ENCODE results near the gene KCNJ5.
A peak's percentile ranks its signal among the peaks of the same experiment; 100 is the strongest.

KCNJ5 gene

DNA sequence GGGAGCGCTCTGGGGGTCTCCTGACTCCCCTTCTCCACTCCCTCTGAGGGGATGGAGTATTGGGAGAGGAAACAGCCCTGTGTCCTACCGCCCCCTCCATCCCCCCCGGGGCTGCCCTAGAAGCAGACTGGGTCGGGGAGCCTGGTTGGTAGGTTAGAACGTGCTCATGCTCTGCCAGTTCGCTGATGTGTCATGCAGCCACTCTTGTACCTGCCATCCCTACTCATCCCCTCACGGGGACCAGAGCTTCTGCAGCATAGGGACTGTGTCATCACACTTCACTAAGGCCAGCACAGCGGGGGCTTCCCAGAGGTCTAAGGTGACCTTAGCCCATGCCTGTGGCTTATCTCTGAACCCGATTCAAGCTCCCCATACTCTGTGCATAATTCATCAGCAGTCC, 28.8 kb upstream of the KCNJ5 start:
- Mint-ChIP-seq H3K4me1 (peaks cover 4% of the 10 kb centered on the region), H3K27me3 (peaks cover 2% of the 10 kb centered on the region), H3K36me3 (ENCODE audit: low read depth) (no peaks in the 10 kb centered on the region), H3K4me3 (no peak overlapping the region), H3K27ac (no peak overlapping the region), H3K9me3 (no peaks in the 10 kb centered on the region)
- DNase-seq (no peak), ATAC-seq (no peak)

DNA sequence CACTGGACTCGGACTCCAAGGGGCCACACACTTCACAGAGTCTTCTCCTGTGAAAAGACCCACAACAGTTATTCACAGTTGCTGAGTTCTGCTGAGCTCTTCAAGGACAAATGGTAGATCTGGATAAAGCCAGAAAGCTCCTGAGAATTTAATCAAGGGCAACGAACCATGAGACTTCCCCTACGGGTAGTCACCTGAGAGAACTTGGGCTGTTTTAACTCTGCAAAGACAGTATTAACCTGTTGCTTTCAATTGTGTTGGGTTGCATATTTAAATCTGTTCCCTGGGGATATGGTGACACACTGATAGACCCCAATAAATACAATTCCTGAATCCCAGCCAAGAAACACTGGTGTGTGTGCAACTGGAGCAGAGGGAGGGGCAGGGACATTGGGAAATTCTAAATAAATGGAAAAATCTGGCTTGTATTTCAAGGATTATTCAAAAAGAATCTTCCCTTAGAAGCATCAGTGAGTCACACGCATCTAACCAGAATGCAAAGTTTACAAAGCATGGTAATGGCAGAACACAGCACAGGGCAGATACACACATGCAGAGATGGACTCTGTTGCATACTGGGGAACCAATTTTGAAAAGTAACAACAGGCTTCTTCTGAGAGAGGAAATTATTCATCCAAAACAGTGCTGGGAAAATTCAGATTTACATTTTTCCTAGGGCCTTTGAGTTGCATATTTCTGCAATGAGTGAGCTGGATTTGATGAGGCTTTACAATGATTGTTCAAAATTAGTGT, 28.1 kb upstream of the KCNJ5 start:
- H3K27ac Mint-ChIP-seq: no peak overlapping the region
- H3K9me3 Mint-ChIP-seq: no peaks in the 10 kb centered on the region
- no peak for DNase-seq
- H3K36me3 Mint-ChIP-seq (ENCODE audit: low read depth): no peaks in the 10 kb centered on the region
- peaks cover 2% of the 10 kb centered on the region for H3K27me3 Mint-ChIP-seq
- ATAC-seq: no peak
- no peak overlapping the region for H3K4me3 Mint-ChIP-seq
- H3K4me1 Mint-ChIP-seq: peaks cover 4% of the 10 kb centered on the region

DNA sequence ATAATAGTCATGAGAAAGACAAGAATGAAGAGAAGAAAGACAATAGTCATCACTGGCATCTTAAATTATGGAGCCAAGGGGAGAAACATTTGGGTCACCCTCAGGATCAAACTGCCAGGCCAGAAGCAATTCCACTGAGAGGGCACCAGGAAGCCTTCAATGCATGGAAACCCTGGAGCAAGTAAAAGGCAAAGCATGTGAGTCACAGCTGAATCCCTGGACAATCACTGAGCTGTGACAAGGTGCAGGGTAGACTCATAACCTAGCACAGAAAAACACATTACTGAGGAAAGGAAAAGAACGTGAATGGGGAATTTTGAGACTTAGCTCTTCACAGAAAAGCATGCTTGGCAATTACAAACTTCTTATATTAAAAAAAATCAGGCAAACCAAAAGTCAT, 25.7 kb upstream of the KCNJ5 start:
- Mint-ChIP-seq H3K36me3 (ENCODE audit: low read depth) (no peaks in the 10 kb centered on the region), H3K4me3 (no peak overlapping the region), H3K27me3 (no peaks in the 10 kb centered on the region), H3K27ac (no peak overlapping the region), H3K4me1 (no peaks in the 10 kb centered on the region), H3K9me3 (no peaks in the 10 kb centered on the region)
- no peak for DNase-seq
- no peak for ATAC-seq

DNA sequence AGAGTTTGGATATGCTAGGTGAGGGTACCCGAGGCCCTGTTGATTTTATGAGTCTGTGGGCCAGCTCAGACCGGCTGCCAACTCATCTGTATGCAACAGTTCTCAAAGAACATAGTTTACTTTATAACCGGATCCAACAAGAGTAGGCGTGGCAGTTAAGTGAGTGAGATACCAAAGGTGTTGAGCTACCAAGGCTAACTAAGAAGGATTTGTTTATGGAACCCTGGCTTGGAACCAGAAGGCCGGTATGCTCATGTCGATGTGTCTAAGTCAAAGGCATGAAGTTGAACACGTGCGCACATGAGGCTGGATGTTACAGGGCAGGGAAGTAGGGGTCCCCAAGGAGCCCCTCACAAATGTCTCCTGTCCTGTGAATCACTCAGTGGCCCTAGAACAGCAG, 23.9 kb upstream of the KCNJ5 start, which contains the start of gene KCNJ1:
Gene KCNJ1, minus strand, starts transcription at position 20 of the 400 bp plus-strand sequence. CDS start 27,053 bp downstream, outside the sequence.
- Mint-ChIP-seq H3K27ac (no peak within 1 kb of the TSS), H3K36me3 (ENCODE audit: low read depth) (no peaks in the 10 kb centered on the region), H3K27me3 (no peaks in the 10 kb centered on the region), H3K9me3 (no peaks in the 10 kb centered on the region), H3K4me1 (no peaks in the 10 kb centered on the region), H3K4me3 (no peak within 1 kb of the TSS)
- no peak for DNase-seq
- peak; percentile 18 for ATAC-seq

DNA sequence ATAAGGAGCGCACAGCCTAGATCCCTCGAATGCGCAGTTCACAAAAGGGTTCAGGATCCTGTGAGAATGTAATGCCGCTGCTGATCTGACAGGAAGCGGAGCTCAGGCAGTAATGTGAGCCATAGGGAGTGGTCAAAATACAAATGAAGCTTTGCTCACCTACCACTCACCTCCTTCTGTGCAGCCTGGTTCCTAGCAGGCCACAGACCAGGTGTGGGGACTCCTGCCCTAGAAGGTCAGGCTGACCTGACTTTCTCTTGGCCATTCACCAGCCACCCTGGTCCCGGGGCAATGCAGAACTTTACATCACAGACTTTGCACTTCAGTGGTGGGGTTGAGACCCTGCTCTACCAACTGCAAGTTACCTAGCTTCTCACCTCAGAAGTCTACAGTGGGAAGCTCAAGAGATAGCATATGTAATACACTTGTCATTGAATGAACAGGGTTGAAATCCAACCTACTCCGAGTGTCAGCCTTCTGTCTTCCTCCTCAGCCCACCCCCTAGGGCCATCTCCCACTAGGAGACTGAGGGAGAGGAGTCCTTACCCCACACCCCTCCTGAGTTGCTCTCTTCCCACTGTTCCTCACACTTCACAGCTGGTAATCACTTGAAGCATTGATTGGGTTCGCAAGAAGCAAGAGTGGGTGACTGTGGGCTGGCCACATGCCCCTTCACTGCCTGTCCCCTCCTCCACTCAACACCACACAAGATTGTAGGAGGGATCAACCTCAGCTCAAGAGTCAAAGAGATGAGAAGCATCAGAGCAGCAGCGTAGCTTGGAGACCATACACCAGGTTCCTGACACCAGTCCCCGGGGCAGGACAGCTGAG, 22.1 kb upstream of the KCNJ5 start:
- no peaks in the 10 kb centered on the region for H3K9me3 Mint-ChIP-seq
- ATAC-seq: peak; percentile 41
- H3K4me1 Mint-ChIP-seq: no peaks in the 10 kb centered on the region
- H3K27ac Mint-ChIP-seq: no peak overlapping the region
- H3K27me3 Mint-ChIP-seq: no peaks in the 10 kb centered on the region
- no peaks in the 10 kb centered on the region for H3K36me3 Mint-ChIP-seq (ENCODE audit: low read depth)
- DNase-seq: no peak
- no peak overlapping the region for H3K4me3 Mint-ChIP-seq

DNA sequence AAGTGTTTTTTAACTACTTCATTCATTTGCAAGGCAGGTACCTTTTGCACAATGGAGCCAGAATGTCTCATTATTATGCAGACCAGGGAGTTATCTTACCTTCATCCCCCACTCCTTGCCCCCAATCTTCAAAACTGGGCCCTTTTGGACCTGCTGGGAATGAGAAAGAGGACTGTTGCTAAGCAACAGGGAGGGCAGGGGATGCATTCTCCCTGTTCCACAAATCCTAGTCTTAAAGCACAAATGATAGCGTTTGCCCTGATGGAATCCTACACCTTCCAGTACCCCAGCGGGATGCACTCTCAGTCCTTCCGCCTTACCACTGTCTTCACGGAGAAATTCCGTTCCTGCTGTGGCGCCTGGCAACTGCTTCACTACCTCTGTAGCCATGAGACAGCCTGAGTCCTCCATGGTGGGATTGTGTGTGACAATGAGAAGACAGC, 20.0 kb upstream of the KCNJ5 start:
- H3K27me3 Mint-ChIP-seq: no peaks in the 10 kb centered on the region
- ATAC-seq (no peak), DNase-seq (no peak)
- no peaks in the 10 kb centered on the region for H3K36me3 Mint-ChIP-seq (ENCODE audit: low read depth)
- no peaks in the 10 kb centered on the region for H3K9me3 Mint-ChIP-seq
- no peak overlapping the region for H3K4me3 Mint-ChIP-seq
- no peaks in the 10 kb centered on the region for H3K4me1 Mint-ChIP-seq
- no peak overlapping the region for H3K27ac Mint-ChIP-seq

DNA sequence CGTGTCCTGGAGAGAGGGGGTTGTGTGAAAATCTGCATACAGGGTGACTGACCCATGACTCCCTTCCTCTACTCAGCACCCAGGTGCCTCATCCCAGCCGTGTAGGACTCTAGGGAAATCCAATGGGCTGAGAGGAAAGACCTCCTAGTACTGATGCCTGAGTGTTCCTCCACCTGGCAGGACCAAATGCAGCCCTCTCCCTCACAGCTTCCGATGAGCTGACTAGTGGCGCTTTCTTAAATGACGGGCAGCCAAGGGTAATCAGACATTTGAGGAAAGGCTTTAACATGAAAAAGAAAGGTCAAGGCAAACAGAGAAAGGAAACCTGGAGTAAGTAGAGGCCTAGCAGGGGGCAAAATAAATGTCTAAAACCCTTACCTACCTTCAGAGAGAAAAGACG, 19.1 kb upstream of the KCNJ5 start:
- ATAC-seq (no peak), DNase-seq (no peak)
- Mint-ChIP-seq H3K9me3 (no peaks in the 10 kb centered on the region), H3K4me1 (no peaks in the 10 kb centered on the region), H3K27ac (no peak overlapping the region), H3K4me3 (no peak overlapping the region), H3K36me3 (ENCODE audit: low read depth) (no peaks in the 10 kb centered on the region), H3K27me3 (no peaks in the 10 kb centered on the region)

DNA sequence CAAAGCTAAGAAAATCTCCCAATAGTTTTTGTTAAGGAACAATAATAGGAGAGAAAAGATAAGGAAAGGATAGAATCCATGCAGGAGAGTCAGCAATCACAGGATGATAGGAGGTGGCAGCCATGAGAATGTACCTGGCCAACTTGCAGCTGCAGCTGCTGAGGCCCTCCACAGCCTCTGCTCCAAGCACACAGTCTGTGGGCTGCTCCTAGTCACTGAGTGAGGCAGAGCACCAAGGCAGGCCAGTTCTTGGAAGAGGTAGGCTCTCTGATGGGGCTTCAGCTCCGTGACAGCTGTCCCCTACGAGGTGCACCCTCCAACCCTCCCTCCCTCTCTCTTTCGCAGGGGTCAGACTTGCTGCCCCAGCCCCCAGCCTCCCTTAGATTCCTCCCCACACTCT, 18.6 kb upstream of the KCNJ5 start:
- no peak overlapping the region for H3K27ac Mint-ChIP-seq
- ATAC-seq (no peak), DNase-seq (no peak)
- H3K36me3 Mint-ChIP-seq (ENCODE audit: low read depth): no peaks in the 10 kb centered on the region
- no peaks in the 10 kb centered on the region for H3K27me3 Mint-ChIP-seq
- no peaks in the 10 kb centered on the region for H3K4me1 Mint-ChIP-seq
- no peak overlapping the region for H3K4me3 Mint-ChIP-seq
- H3K9me3 Mint-ChIP-seq: no peaks in the 10 kb centered on the region

DNA sequence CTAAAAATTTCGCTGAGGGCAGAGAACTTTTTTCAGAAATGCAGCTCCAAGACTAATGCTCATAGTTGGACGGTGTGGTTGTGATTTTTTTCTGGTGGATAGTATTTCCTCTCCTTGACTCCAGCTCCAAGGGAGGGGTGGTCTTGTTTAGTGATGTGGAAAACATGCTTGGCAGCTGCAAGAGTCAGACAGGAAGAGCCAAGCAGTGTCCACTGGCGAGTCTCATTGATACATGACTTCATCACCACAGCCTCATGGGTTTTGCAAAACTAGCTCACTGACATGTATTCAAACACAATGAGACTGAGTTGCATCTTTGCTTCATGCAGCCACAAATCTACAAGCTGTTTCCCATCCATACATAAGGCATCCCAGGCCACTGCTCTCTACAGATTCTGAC, 16.7 kb upstream of the KCNJ5 start:
- H3K9me3 Mint-ChIP-seq: no peaks in the 10 kb centered on the region
- H3K36me3 Mint-ChIP-seq (ENCODE audit: low read depth): no peaks in the 10 kb centered on the region
- H3K4me3 Mint-ChIP-seq: no peak overlapping the region
- H3K4me1 Mint-ChIP-seq: no peaks in the 10 kb centered on the region
- H3K27ac Mint-ChIP-seq: no peak overlapping the region
- no peak for ATAC-seq
- DNase-seq: no peak
- H3K27me3 Mint-ChIP-seq: no peaks in the 10 kb centered on the region

DNA sequence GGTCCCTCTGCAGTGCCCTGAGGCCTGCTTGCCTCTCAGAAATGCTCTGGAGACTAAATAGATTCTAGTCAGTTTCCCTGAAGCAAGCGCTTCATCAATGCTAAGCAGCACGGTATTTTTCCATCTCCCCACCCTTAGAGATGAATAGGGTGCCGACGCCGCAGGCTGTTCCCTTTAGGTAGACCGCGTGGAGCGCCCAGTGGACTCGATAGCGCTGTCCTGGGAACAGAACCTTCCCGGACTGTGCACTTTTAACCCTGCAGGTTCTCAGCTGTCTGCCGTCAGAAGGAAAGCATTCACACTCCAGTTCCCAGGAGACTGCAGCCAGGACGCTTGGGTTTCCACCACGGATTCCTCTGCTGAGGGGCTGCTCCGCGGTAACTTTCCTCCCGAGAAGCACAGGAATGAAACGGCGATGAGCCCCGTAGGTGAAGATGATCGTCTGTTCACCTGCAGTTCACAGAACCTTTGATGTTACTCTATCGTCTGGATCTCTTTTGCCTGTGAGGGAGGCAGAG, 15.0 kb upstream of the KCNJ5 start:
- H3K27ac Mint-ChIP-seq: no peak overlapping the region
- H3K9me3 Mint-ChIP-seq: no peaks in the 10 kb centered on the region
- H3K36me3 Mint-ChIP-seq (ENCODE audit: low read depth): no peaks in the 10 kb centered on the region
- H3K4me1 Mint-ChIP-seq: no peaks in the 10 kb centered on the region
- no peak for DNase-seq
- ATAC-seq: no peak
- H3K4me3 Mint-ChIP-seq: no peak overlapping the region
- no peaks in the 10 kb centered on the region for H3K27me3 Mint-ChIP-seq

DNA sequence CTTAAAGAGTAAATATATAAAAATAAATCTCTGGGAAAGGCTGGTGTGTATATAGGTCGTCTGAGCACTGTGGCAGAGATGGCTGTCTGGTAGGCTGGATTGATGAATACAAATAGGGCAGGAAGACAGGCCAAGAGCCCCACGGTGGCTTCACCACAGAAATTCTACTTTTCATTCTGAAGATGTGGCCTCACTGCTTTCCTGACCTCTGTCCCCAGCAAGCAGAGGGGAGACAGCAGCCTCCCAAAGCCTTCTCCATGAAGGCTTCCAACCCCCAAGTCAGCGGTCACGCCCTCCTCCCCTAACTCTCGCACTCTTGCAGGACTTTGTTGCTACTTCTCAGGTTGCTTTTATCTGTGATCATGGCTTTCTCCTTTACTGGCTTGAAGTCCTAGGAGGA, 13.4 kb upstream of the KCNJ5 start:
- peaks cover 5% of the 10 kb centered on the region for H3K27me3 Mint-ChIP-seq

DNA sequence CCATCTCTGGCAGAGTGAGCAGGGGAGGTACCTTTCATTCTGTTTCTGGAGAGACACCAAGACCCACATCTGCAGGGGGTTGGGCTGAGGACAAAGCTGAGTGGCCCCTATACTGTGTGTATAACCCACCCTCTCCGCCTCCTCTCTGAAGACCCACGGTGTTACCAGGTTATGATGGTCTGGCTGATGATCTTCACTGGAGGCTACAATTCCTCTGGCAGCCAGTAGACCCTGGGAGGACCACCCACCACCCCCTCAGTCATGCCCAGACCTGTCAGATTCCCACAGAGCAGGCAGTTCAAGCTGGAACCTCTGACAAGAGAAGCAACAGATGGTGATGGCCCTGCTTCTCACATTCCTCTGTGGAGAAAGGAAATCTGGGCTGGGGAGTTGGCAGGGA, 12.7 kb upstream of the KCNJ5 start:
- Mint-ChIP-seq H3K9me3 (no peaks in the 10 kb centered on the region), H3K4me1 (no peaks in the 10 kb centered on the region), H3K4me3 (no peak overlapping the region), H3K36me3 (ENCODE audit: low read depth) (no peaks in the 10 kb centered on the region), H3K27ac (no peak overlapping the region), H3K27me3 (peaks cover 10% of the 10 kb centered on the region)
- no peak for ATAC-seq
- DNase-seq: no peak

More for the DNA sequence above, 13.4 kb upstream of the KCNJ5 start:
- Mint-ChIP-seq H3K4me3 (no peak overlapping the region), H3K27ac (no peak overlapping the region), H3K4me1 (no peaks in the 10 kb centered on the region), H3K36me3 (ENCODE audit: low read depth) (no peaks in the 10 kb centered on the region), H3K9me3 (no peaks in the 10 kb centered on the region)
- DNase-seq (no peak), ATAC-seq (no peak)

DNA sequence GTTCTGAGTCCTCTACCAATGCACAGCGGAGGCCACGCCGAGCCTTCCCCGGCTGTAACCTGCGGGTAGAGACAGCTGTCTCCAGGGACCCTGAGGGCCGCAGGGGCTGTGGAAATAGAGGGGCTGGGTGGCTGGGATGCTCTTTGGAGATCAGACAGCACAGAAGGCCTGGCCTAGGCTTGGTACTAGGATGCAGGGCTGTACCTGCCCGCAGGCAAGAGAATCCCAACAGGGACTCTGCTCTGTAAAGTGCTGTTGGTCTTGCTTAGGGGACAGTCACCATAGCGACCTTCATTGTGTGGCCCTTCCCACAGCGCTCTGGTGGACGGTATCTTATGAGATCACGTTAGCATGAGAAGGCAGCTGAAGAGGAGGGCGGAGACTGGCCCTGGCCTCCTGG, 11.3 kb upstream of the KCNJ5 start:
- H3K27ac Mint-ChIP-seq: no peak overlapping the region
- ATAC-seq (no peak), DNase-seq (no peak)
- no peak overlapping the region for H3K4me3 Mint-ChIP-seq
- H3K9me3 Mint-ChIP-seq: no peaks in the 10 kb centered on the region
- H3K36me3 Mint-ChIP-seq (ENCODE audit: low read depth): no peaks in the 10 kb centered on the region
- peaks cover 18% of the 10 kb centered on the region for H3K27me3 Mint-ChIP-seq
- H3K4me1 Mint-ChIP-seq: no peaks in the 10 kb centered on the region

DNA sequence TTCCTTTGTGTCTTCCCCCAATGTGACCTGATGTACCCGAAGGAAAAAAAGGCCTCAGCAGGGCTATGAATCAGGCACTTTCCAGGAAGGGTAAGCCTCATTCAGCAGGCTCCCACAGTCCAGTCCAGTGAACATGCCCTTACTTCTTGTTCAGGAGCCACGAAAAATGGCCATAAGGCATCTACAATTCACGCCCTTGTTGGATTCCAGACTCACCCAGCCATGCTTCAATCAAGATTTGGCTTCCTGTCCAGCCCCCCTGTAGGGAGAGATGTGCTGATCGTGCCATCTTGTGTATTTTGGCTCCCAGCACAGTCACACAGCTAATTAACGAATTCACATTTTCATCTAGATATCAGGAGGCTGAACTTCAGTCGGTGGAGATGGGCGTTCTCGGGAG, 9.9 kb upstream of the KCNJ5 start:
- Mint-ChIP-seq H3K36me3 (ENCODE audit: low read depth) (no peaks in the 10 kb centered on the region), H3K27me3 (peaks cover 27% of the 10 kb centered on the region), H3K27ac (no peak overlapping the region), H3K4me1 (no peaks in the 10 kb centered on the region), H3K4me3 (no peak overlapping the region), H3K9me3 (no peaks in the 10 kb centered on the region)
- no peak for DNase-seq
- no peak for ATAC-seq

DNA sequence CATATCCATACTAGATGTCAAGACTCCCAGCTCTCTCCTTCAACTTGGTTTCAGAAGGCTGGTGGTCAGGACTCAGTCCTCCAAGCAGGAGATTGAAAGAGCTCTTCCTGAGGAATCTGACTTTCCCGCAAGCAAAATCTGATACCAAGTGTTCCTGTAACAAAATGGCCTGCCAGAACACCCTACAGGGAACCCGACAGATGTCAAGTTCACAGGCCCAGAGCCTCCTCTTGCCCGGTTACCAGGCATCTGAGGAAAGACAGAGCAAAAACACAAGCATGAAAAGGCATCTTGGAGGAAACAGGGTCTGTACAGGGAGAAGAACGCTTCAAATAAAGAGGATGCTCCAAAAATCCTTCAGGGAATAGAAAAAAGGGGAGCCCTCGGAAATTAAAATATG, 8.7 kb upstream of the KCNJ5 start:
- Mint-ChIP-seq H3K4me1 (peaks cover 3% of the 10 kb centered on the region), H3K36me3 (ENCODE audit: low read depth) (no peaks in the 10 kb centered on the region), H3K9me3 (no peaks in the 10 kb centered on the region), H3K27ac (no peak overlapping the region), H3K4me3 (no peak overlapping the region), H3K27me3 (peaks cover 34% of the 10 kb centered on the region)
- no peak for ATAC-seq
- no peak for DNase-seq
